H1 (cell line): Measurements from ENCODE around the gene NAA25. TPM values are rescaled to one million over a fixed set of nuclear protein-coding genes. Genes with fewer than 3 reads are reported as not detected.

ENCODE experiments used
- CTCF ChIA-PET: fragments of 300-600 bp; sonication (Branson Sonifier 250); formaldehyde crosslinking; loops from one replicate; lab custom pipeline; 2021; ENCODE audit not compliant: partially characterized antibody; lab: Charles Lee
- POLR2A ChIA-PET: fragments of 300-600 bp; sonication (Branson Sonifier 250); formaldehyde crosslinking; loops from one replicate; lab custom pipeline; 2021; ENCODE audit warnings: inconsistent platforms; ENCODE audit not compliant: partially characterized antibody; lab: Charles Lee
- DNase-seq, 2 experiments: peaks; one replicate each; pipeline versions ENCODE4 v3.0.0 to v3.0.0-alpha.2; 2010 to 2022; ENCODE audit warnings: low spot score in 2 of 2, low read depth in 1 of 2, mixed read lengths in 1 of 2
- FAIRE-seq: peaks from 2 replicates; lab custom pipeline; 2011; peaks lifted over from hg19 to GRCh38; lab: Jason Lieb, UNC
- H2AFZ ChIP-seq: 2 replicates; pipeline ENCODE4 v1.8.1; 2012; ENCODE audit warnings: low read length, inconsistent platforms
- H2AK5ac ChIP-seq: 2 replicates; pipeline ENCODE4 v1.6.1; 2013; ENCODE audit warnings: low read depth, low read length
- H2BK120ac ChIP-seq: replicated peaks from 2 replicates; pipeline ENCODE3; 2013; ENCODE audit warnings: low read depth, low read length, inconsistent platforms
- H2BK12ac ChIP-seq: 2 replicates; pipeline ENCODE4 v1.6.1; 2013; ENCODE audit warnings: low read depth, low read length
- H2BK15ac ChIP-seq: 2 replicates; pipeline ENCODE4 v1.6.1; 2013; ENCODE audit warnings: low read length
- H2BK20ac ChIP-seq: 2 replicates; pipeline ENCODE4 v1.6.1; 2013; ENCODE audit warnings: low read length
- H2BK5ac ChIP-seq: 2 replicates; pipeline ENCODE4 v1.6.1; 2013; ENCODE audit warnings: low read depth, low read length
- H3K14ac ChIP-seq: 2 replicates; pipeline ENCODE4 v1.6.1; 2013; ENCODE audit warnings: inconsistent platforms; ENCODE audit not compliant: insufficient read length
- H3K18ac ChIP-seq: 2 replicates; pipeline ENCODE4 v1.6.1; 2013; ENCODE audit warnings: low read length; ENCODE audit errors: extremely low read depth
- H3K23ac ChIP-seq: 2 replicates; pipeline ENCODE4 v1.6.1; 2013; ENCODE audit warnings: inconsistent platforms; ENCODE audit not compliant: insufficient read length
- H3K23me2 ChIP-seq: 2 replicates; pipeline ENCODE4 v1.6.1; 2013; ENCODE audit warnings: low read depth, low read length
- H3K27ac ChIP-seq: 2 replicates; pipeline ENCODE4 v1.6.1; 2011; ENCODE audit warnings: low read depth, low read length, inconsistent platforms
- H3K27me3 ChIP-seq, 4 experiments: replicated peaks in 1 of 4; 1 replicate in 1 of 4; 2 replicates in 3 of 4; pipeline versions ENCODE4 v1.6.1 to v1.8.1; 2011 to 2013; ENCODE audit warnings: low read length in 3 of 4, mild to moderate bottlenecking in 3 of 4, inconsistent platforms in 2 of 4, mixed read lengths in 2 of 4, moderate library complexity in 1 of 4; ENCODE audit not compliant: control insufficient read depth in 3 of 4, insufficient read depth in 3 of 4; ENCODE audit errors: extremely low read depth in 1 of 4
- H3K36me3 ChIP-seq, 4 experiments: 2 replicates each; pipeline versions ENCODE4 v1.6.1 to v1.8.1; 2011 to 2013; ENCODE audit warnings: mild to moderate bottlenecking in 4 of 4, low read length in 3 of 4, moderate library complexity in 2 of 4, control low read depth in 1 of 4, inconsistent platforms in 1 of 4; ENCODE audit not compliant: insufficient read depth in 4 of 4, control insufficient read depth in 2 of 4
- H3K4ac ChIP-seq: replicated peaks from 2 replicates; pipeline ENCODE3; 2013; ENCODE audit warnings: low read length, low read depth, mixed read lengths, inconsistent platforms; ENCODE audit not compliant: insufficient read length
- H3K4me1 ChIP-seq, 4 experiments: replicated peaks in 1 of 4; 1 replicate in 1 of 4; 2 replicates in 3 of 4; pipeline versions ENCODE4 v1.6.1 to v1.8.1; 2011 to 2013; ENCODE audit warnings: low read length in 3 of 4, inconsistent platforms in 2 of 4, mixed read lengths in 1 of 4; ENCODE audit not compliant: insufficient read depth in 4 of 4, control insufficient read depth in 3 of 4
- H3K4me2 ChIP-seq, 2 experiments: 2 replicates each; pipeline versions ENCODE4 v1.6.1 to v1.8.1; 2011 to 2013; ENCODE audit warnings: low read depth in 2 of 2, low read length in 2 of 2, control low read depth in 1 of 2, inconsistent platforms in 1 of 2, mild to moderate bottlenecking in 1 of 2; ENCODE audit not compliant: insufficient read depth in 1 of 2
- H3K4me3 ChIP-seq, 4 experiments: fragments of 200-600, 300-600 bp in 1 of 4; sonication (generic), shearing (Covaris generic), sonication (Bioruptor Twin) in 1 of 4; 2 replicates each; pipeline versions ENCODE4 v1.5.1 to v1.8.1; 2011 to 2016; ENCODE audit warnings: low read length in 4 of 4, low read depth in 3 of 4, control low read depth in 2 of 4, inconsistent platforms in 2 of 4, mild to moderate bottlenecking in 2 of 4, mixed read lengths in 1 of 4, moderate library complexity in 1 of 4; ENCODE audit not compliant: insufficient read depth in 2 of 4; ENCODE audit errors: extremely low read depth in 1 of 4
- H3K56ac ChIP-seq: replicated peaks from 2 replicates; pipeline ENCODE3; 2013; ENCODE audit warnings: low read depth, mild to moderate bottlenecking, mixed read lengths, low read length, inconsistent platforms; ENCODE audit not compliant: insufficient read length
- H3K79me1 ChIP-seq: 2 replicates; pipeline ENCODE4 v1.6.1; 2013; ENCODE audit warnings: low read depth, low read length, control low read depth
- H3K79me2 ChIP-seq, 2 experiments: 2 replicates each; pipeline versions ENCODE4 v1.6.1 to v1.8.1; 2012 to 2013; ENCODE audit warnings: low read length in 2 of 2, mild to moderate bottlenecking in 2 of 2, inconsistent platforms in 1 of 2; ENCODE audit not compliant: insufficient read depth in 2 of 2, control insufficient read depth in 1 of 2
- H3K9ac ChIP-seq, 4 experiments: replicated peaks in 1 of 4; 1 replicate in 1 of 4; 2 replicates in 3 of 4; pipeline versions ENCODE4 v1.6.1 to v1.8.1; 2011 to 2013; ENCODE audit warnings: low read depth in 3 of 4, low read length in 3 of 4, control low read depth in 2 of 4, mild to moderate bottlenecking in 2 of 4, moderate library complexity in 2 of 4, inconsistent platforms in 1 of 4; ENCODE audit errors: extremely low read depth in 1 of 4
- H3K9me3 ChIP-seq, 2 experiments: 2 replicates each; pipeline versions ENCODE4 v1.6.1 to v1.8.1; 2012 to 2013; ENCODE audit warnings: mild to moderate bottlenecking in 2 of 2, moderate library complexity in 2 of 2, control low read depth in 1 of 2, inconsistent platforms in 1 of 2, low read depth in 1 of 2, low read length in 1 of 2, mixed read lengths in 1 of 2; ENCODE audit not compliant: insufficient read depth in 2 of 2
- H4K20me1 ChIP-seq, 2 experiments: replicated peaks in 1 of 2; 2 replicates each; pipeline versions ENCODE3 to v1.8.1; 2011 to 2013; ENCODE audit warnings: inconsistent platforms in 2 of 2, low read length in 2 of 2, mild to moderate bottlenecking in 1 of 2; ENCODE audit not compliant: insufficient read depth in 2 of 2, control insufficient read depth in 1 of 2
- H4K5ac ChIP-seq: 2 replicates; pipeline ENCODE4 v1.6.1; 2013; ENCODE audit warnings: low read length, low read depth, mixed read lengths, inconsistent platforms; ENCODE audit not compliant: insufficient read length
- H4K8ac ChIP-seq: 2 replicates; pipeline ENCODE4 v1.8.0; 2013; ENCODE audit warnings: mild to moderate bottlenecking, moderate library complexity, low read length, inconsistent platforms; ENCODE audit not compliant: insufficient read depth; ENCODE audit errors: extremely low read depth
- H4K91ac ChIP-seq: replicated peaks from 2 replicates; pipeline ENCODE3; 2013; ENCODE audit warnings: low read length, mixed read lengths, inconsistent platforms; ENCODE audit not compliant: insufficient read length
- ASH2L ChIP-seq: fragments of 200-600, 300-600 bp; sonication (generic); IDR thresholded peaks from one replicate; pipeline ENCODE4 v1.7.1; 2017; ENCODE audit warnings: low read length
- BACH1 ChIP-seq: IDR thresholded peaks from 2 replicates; pipeline ENCODE4 v1.6.1; 2012; ENCODE audit warnings: low read length, improper control_type of control experiment
- CBX5 ChIP-seq: fragments of 300-800, 300-1000 bp; sonication (generic); IDR thresholded peaks from 2 replicates; pipeline ENCODE4 v1.7.1; 2016; ENCODE audit warnings: antibody characterized with exemption, low read length, low read depth
- CTCF ChIP-seq, 3 experiments: IDR thresholded peaks; 1 replicate in 2 of 3; 2 replicates in 1 of 3; pipeline versions ENCODE4 v1.5.1 to v1.6.1; 2011; ENCODE audit warnings: low read length in 3 of 3, mild to moderate bottlenecking in 3 of 3, inconsistent platforms in 2 of 3, low read depth in 1 of 3, moderate library complexity in 1 of 3; ENCODE audit not compliant: insufficient read depth in 1 of 3; ENCODE audit errors: control extremely low read depth in 1 of 3
- EP300 ChIP-seq, 2 experiments: IDR thresholded peaks; 1 replicate in 1 of 2; 2 replicates in 1 of 2; pipeline ENCODE4 v1.6.1; 2011 to 2012; ENCODE audit warnings: low read depth in 2 of 2, low read length in 2 of 2, mild to moderate bottlenecking in 2 of 2, borderline replicate concordance in 1 of 2, inconsistent platforms in 1 of 2, moderate library complexity in 1 of 2
- FOSL1 ChIP-seq: IDR thresholded peaks from 2 replicates; pipeline ENCODE4 v1.6.1; 2011; ENCODE audit warnings: mild to moderate bottlenecking, low read depth, low read length, moderate library complexity; ENCODE audit not compliant: insufficient read depth
- HDAC2 ChIP-seq, 2 experiments: fragments of 300-600 bp in 1 of 2; sonication (generic) in 1 of 2; IDR thresholded peaks; 2 replicates each; pipeline ENCODE4 v1.6.1; 2011 to 2012; ENCODE audit warnings: low read depth in 2 of 2, low read length in 2 of 2, mild to moderate bottlenecking in 2 of 2, moderate library complexity in 2 of 2, borderline replicate concordance in 1 of 2, inconsistent platforms in 1 of 2
- HDAC6 ChIP-seq: IDR thresholded peaks from one replicate; pipeline ENCODE4 v1.7.1; 2012; ENCODE audit warnings: low read depth, mild to moderate bottlenecking, inconsistent platforms, low read length, moderate library complexity
- KDM5A ChIP-seq: fragments of 200-600 bp; IDR thresholded peaks from 2 replicates; pipeline ENCODE4 v1.7.1; 2012; ENCODE audit warnings: mild to moderate bottlenecking, low read length, inconsistent platforms, mixed read lengths
- NANOG ChIP-seq: IDR thresholded peaks from 2 replicates; pipeline ENCODE4 v1.6.1; 2011; ENCODE audit warnings: low read length, low read depth, mild to moderate bottlenecking, inconsistent platforms; ENCODE audit not compliant: insufficient read depth, poor library complexity, severe bottlenecking
- RBBP5 ChIP-seq: IDR thresholded peaks from 2 replicates; pipeline ENCODE4 v1.7.1; 2012; ENCODE audit warnings: low read depth, mild to moderate bottlenecking, inconsistent platforms, low read length, moderate library complexity, borderline replicate concordance
- SP1 ChIP-seq: IDR thresholded peaks from 2 replicates; pipeline ENCODE4 v1.6.1; 2011; ENCODE audit warnings: low read depth, low read length
- WGBS, 2 experiments: shearing (Covaris generic) in 1 of 2; methylation state at CpG; one replicate each; pipeline versions ENCODE4 v1.1.6 to v1.1.7; 2013 to 2015; ENCODE audit warnings: low lambda C conversion rate in 2 of 2, mixed read lengths in 2 of 2, inconsistent platforms in 1 of 2, low coverage in 1 of 2, missing lambda C conversion rate in 1 of 2; ENCODE audit not compliant: insufficient replicate concordance in 2 of 2, insufficient coverage in 1 of 2, insufficient read length in 1 of 2; ENCODE audit errors: extremely low coverage in 1 of 2, missing lambda C conversion rate in 1 of 2; 5-methylcytosine and 5-hydroxymethylcytosine counted together
- polyA plus RNA-seq, 7 experiments: library from polyadenylated mRNA; depleted of rRNA in 3 of 7; stranded (reverse) in 5 of 7; unstranded in 2 of 7; fragments of >200 nt in 5 of 7; fragments of 200-250 nt in 2 of 7; gene quantifications; 1 replicate in 5 of 7; 2 replicates in 1 of 7; 4 replicates in 1 of 7; pipeline versions ENCODE4 v1.2.1 to v1.2.3, GENCODE V29; 2011 to 2013; ENCODE audit warnings: missing spikeins in 2 of 7, mixed read lengths in 2 of 7
- total RNA-seq: library from RNA; stranded (reverse); fragmentation: NEBNext Ultra II Directional; extraction: Animal tissue kit (Norgen Biotek cat#: 25700); gene quantifications from 2 replicates; pipeline ENCODE4 v1.2.1, GENCODE V29; 2021

NAA25 gene
- total and polyA plus RNA-seq, 2 of the 8 experiments (the other 6 are each of a cell fraction or from before 2014, with no cell fraction given): 10.8 to 60.3 TPM

GRCh38 chr12:112063273-112063672 is 45.3 kb downstream of the NAA25 start:
- H3K9ac ChIP-seq: no peak overlapping the region
- H4K91ac ChIP-seq: no peak overlapping the region
- no peak overlapping the region for H2AFZ ChIP-seq
- no peak overlapping the region for H3K18ac ChIP-seq
- H3K23ac ChIP-seq: no peak overlapping the region
- no peak overlapping the region for H3K14ac ChIP-seq
- H4K20me1 ChIP-seq: no peaks in the 10 kb centered on the region
- no peaks in the 10 kb centered on the region; a peak in 1 of 4 replicates for H3K79me2 ChIP-seq
- H3K4ac ChIP-seq: no peak overlapping the region
- H3K9me3 ChIP-seq: no peaks in the 10 kb centered on the region
- no peak for DNase-seq
- WGBS, 2 experiments: 100% methylated on average over 2 of the region's 2 CpGs; no CpG with 5 or more reads in 1 of the 2 experiments
- no peak overlapping the region for H3K27ac ChIP-seq
- no peak overlapping the region for H3K4me2 ChIP-seq
- H2BK20ac ChIP-seq: no peak overlapping the region
- H3K23me2 ChIP-seq: no peaks in the 10 kb centered on the region
- no peak overlapping the region for H2BK15ac ChIP-seq
- CTCF ChIA-PET: no interaction called here
- H3K36me3 ChIP-seq: peaks cover 18 to 79% (median 56%) of the 10 kb centered on the region in 4 experiments
- no peak for FAIRE-seq
- H2BK120ac ChIP-seq: no peak overlapping the region
- no peak overlapping the region for H4K8ac ChIP-seq
- H3K4me3 ChIP-seq: no peak overlapping the region
- H2BK5ac ChIP-seq: no peak overlapping the region
- H2AK5ac ChIP-seq: no peak overlapping the region
- H3K79me1 ChIP-seq: no peaks in the 10 kb centered on the region; the same call in 1 of the 2 replicates
- no peak overlapping the region for H2BK12ac ChIP-seq
- no peak overlapping the region for H3K56ac ChIP-seq
- no peaks in the 10 kb centered on the region for H3K4me1 ChIP-seq
- no peaks in the 10 kb centered on the region for H3K27me3 ChIP-seq
- POLR2A ChIA-PET: no interaction called here
- no peak overlapping the region for H4K5ac ChIP-seq
- TF ChIP-seq BACH1: no peak
- no peak for TF ChIP-seq HDAC2 (IDR thresholded peaks at IDR 0.05; ENCODE audit: borderline replicate concordance in 1 of 2, low read depth in 2 of 2, low read length in 2 of 2)
- no peak for TF ChIP-seq SP1
- TF ChIP-seq NANOG: no peak
- TF ChIP-seq RBBP5: no peak
- no peak for TF ChIP-seq ASH2L
- no peak for TF ChIP-seq KDM5A
- TF ChIP-seq CBX5: no peak
- no peak for TF ChIP-seq EP300 (IDR thresholded peaks at IDR 0.05; ENCODE audit: borderline replicate concordance in 1 of 2, low read depth in 2 of 2, low read length in 2 of 2)
- no peak for TF ChIP-seq CTCF (IDR thresholded peaks at IDR 0.05; ENCODE audit: control extremely low read depth in 1 of 3, insufficient read depth in 1 of 3, low read depth in 1 of 3, low read length in 3 of 3)
- TF ChIP-seq FOSL1: no peak
- TF ChIP-seq HDAC6: no peak
